HEK293 (cell line): ENCODE measurements around the gene OSBPL10.

ENCODE experiments used
- CTCF ChIA-PET: fragments of 350-600 bp; formaldehyde crosslinking; extraction: SDS; loops from one replicate; lab custom pipeline; 2021; ENCODE audit warnings: antibody characterized with exemption; lab: Yijun Ruan, JAX
- POLR2A ChIA-PET: fragments of 300-600 bp; formaldehyde crosslinking; extraction: SDS; loops from one replicate; lab custom pipeline; 2020; ENCODE audit warnings: antibody characterized with exemption, inconsistent platforms; lab: Yijun Ruan, JAX
- H3K27ac ChIP-seq: fragments of 200-500 bp; sonication (Bioruptor generic); 2 replicates; pipeline ENCODE4 v1.5.1; 2014; ENCODE audit warnings: low read depth, low read length, control low read depth, inconsistent platforms; ENCODE audit errors: extremely low read depth
- H3K36me3 ChIP-seq, 2 experiments: fragments of 200-500 bp in 1 of 2; sonication (Bioruptor generic) in 1 of 2; 1 replicate in 1 of 2; 2 replicates in 1 of 2; pipeline ENCODE4 v1.5.1; 2014 to 2017; ENCODE audit warnings: inconsistent platforms in 2 of 2, low read length in 2 of 2; ENCODE audit not compliant: control insufficient read depth in 2 of 2, insufficient read depth in 1 of 2
- H3K4me1 ChIP-seq: fragments of 200-500 bp; sonication (Bioruptor generic); 2 replicates; pipeline ENCODE4 v1.5.1; 2014; ENCODE audit warnings: mild to moderate bottlenecking, low read length, inconsistent platforms; ENCODE audit not compliant: control insufficient read depth, insufficient read depth
- H3K4me3 ChIP-seq: 2 replicates; pipeline ENCODE4 v1.5.1; 2011; ENCODE audit warnings: low read depth, mild to moderate bottlenecking, control low read depth, low read length, moderate library complexity
- H3K9me3 ChIP-seq: fragments of 200-500 bp; sonication (Bioruptor generic); 2 replicates; pipeline ENCODE4 v1.5.1; 2014; ENCODE audit warnings: low read depth, low read length, inconsistent platforms; ENCODE audit not compliant: control insufficient read depth, insufficient read depth
- BCL11B ChIP-seq: fragments of 450-650 bp; formaldehyde crosslinking; IDR thresholded peaks from 2 replicates; pipeline ENCODE4 v1.5.1; 2016; ENCODE audit warnings: low read depth, missing biosample characterization, missing genetic modification characterization
- FEZF1 ChIP-seq: fragments of 450-650 bp; formaldehyde crosslinking; IDR thresholded peaks from 2 replicates; pipeline ENCODE4 v1.5.1; 2016; ENCODE audit warnings: missing biosample characterization, missing genetic modification characterization
- GLI2 ChIP-seq: fragments of 450-650 bp; formaldehyde crosslinking; IDR thresholded peaks from 2 replicates; pipeline ENCODE4; 2017; ENCODE audit warnings: missing biosample characterization, missing genetic modification characterization, low read depth, borderline replicate concordance
- KLF10 ChIP-seq: fragments of 450-650 bp; IDR thresholded peaks from 2 replicates; pipeline ENCODE4 v1.5.1; 2018; ENCODE audit warnings: missing biosample characterization, mild to moderate bottlenecking, missing genetic modification characterization
- KLF16 ChIP-seq: fragments of 450-650 bp; formaldehyde crosslinking; IDR thresholded peaks from 2 replicates; pipeline ENCODE4 v1.5.1; 2017; ENCODE audit warnings: missing biosample characterization, missing genetic modification characterization
- REPIN1 ChIP-seq: fragments of 450-650 bp; formaldehyde crosslinking; IDR thresholded peaks from 2 replicates; pipeline ENCODE4 v1.5.1; 2017; ENCODE audit warnings: missing biosample characterization, missing genetic modification characterization, low read depth
- ZBTB1 ChIP-seq: fragments of 450-650 bp; formaldehyde crosslinking; IDR thresholded peaks from 2 replicates; pipeline ENCODE4 v1.5.1; 2016; ENCODE audit warnings: missing biosample characterization, missing genetic modification characterization
- ZBTB44 ChIP-seq: fragments of 450-650 bp; IDR thresholded peaks from 2 replicates; pipeline ENCODE4 v1.5.1; 2018; ENCODE audit warnings: missing biosample characterization, mild to moderate bottlenecking, missing genetic modification characterization
- ZNF114 ChIP-seq: fragments of 450-650 bp; formaldehyde crosslinking; IDR thresholded peaks from 2 replicates; pipeline ENCODE4 v1.5.0; 2017; ENCODE audit warnings: missing biosample characterization, missing genetic modification characterization
- ZNF155 ChIP-seq: fragments of 450-650 bp; formaldehyde crosslinking; IDR thresholded peaks from 2 replicates; pipeline ENCODE4 v1.5.1; 2016; ENCODE audit warnings: missing biosample characterization, missing genetic modification characterization
- ZNF366 ChIP-seq: fragments of 450-650 bp; formaldehyde crosslinking; conservative IDR thresholded peaks from 2 replicates; pipeline ENCODE4 v1.5.1; 2016; ENCODE audit warnings: missing biosample characterization, missing genetic modification characterization
- ZNF416 ChIP-seq: fragments of 450-650 bp; formaldehyde crosslinking; IDR thresholded peaks from 2 replicates; pipeline ENCODE4 v1.5.1; 2016; ENCODE audit warnings: missing biosample characterization, missing genetic modification characterization
- ZNF521 ChIP-seq: fragments of 450-650 bp; formaldehyde crosslinking; IDR thresholded peaks from 2 replicates; pipeline ENCODE4 v1.5.1; 2017; ENCODE audit warnings: missing biosample characterization, mild to moderate bottlenecking, missing genetic modification characterization
- ZNF529 ChIP-seq: fragments of 450-650 bp; formaldehyde crosslinking; IDR thresholded peaks from 2 replicates; pipeline ENCODE4 v1.5.1; 2017; ENCODE audit warnings: missing genetic modification characterization, missing biosample characterization; ENCODE audit not compliant: insufficient replicate concordance
- ZNF660 ChIP-seq: fragments of 450-650 bp; IDR thresholded peaks from 2 replicates; pipeline ENCODE4 v1.5.1; 2018; ENCODE audit warnings: missing biosample characterization, mild to moderate bottlenecking, missing genetic modification characterization
- ZNF76 ChIP-seq: fragments of 450-650 bp; formaldehyde crosslinking; IDR thresholded peaks from 2 replicates; pipeline ENCODE4; 2016; ENCODE audit warnings: low read depth, missing biosample characterization, missing genetic modification characterization, borderline replicate concordance
- ZNF777 ChIP-seq: fragments of 450-650 bp; formaldehyde crosslinking; IDR thresholded peaks from 2 replicates; pipeline ENCODE4 v1.5.1; 2017; ENCODE audit warnings: missing biosample characterization, missing genetic modification characterization, borderline replicate concordance
- TF ChIP-seq, protein P1 (sequence below): fragments of 450-650 bp; formaldehyde crosslinking; IDR thresholded peaks from 2 replicates; pipeline ENCODE4 v1.5.1; 2017; ENCODE audit warnings: missing biosample characterization, missing genetic modification characterization
- TF ChIP-seq, protein P2 (sequence below): sonication (generic); formaldehyde crosslinking; IDR thresholded peaks from 2 replicates; pipeline ENCODE4 v1.8.1; 2022; ENCODE audit warnings: mild to moderate bottlenecking, moderate library complexity, missing genetic modification reagents
- TF ChIP-seq, protein P3 (sequence below): fragments of 450-650 bp; formaldehyde crosslinking; IDR thresholded peaks from 2 replicates; pipeline ENCODE4 v1.5.1; 2016; ENCODE audit warnings: missing biosample characterization, missing genetic modification characterization
- TF ChIP-seq, protein P4 (sequence below): IDR thresholded peaks from 2 replicates; pipeline ENCODE4 v1.6.1; 2011; ENCODE audit warnings: mild to moderate bottlenecking, low read depth, low read length, borderline replicate concordance
- TF ChIP-seq, protein P5 (sequence below): fragments of 450-650 bp; formaldehyde crosslinking; IDR thresholded peaks from 2 replicates; pipeline ENCODE4 v1.5.1; 2016; ENCODE audit warnings: missing biosample characterization, missing genetic modification characterization

Gene OSBPL10

GRCh38 chr3:31687020-31687802 lies 293.9 kb downstream of the OSBPL10 start:
- peaks cover 0 to 6% of the 10 kb centered on the region in 2 experiments; a peak in 1 of 3 replicates for H3K36me3 ChIP-seq
- ChIA-PET CTCF (interaction anchor here (0.6 to 1.3 kb wide), 4 partner anchors 81 to 488 kb away, joined by 3 to 6 read pairs (median 4); no protein-coding TSS in a partner anchor), POLR2A (no interaction called here)
- no peaks in the 10 kb centered on the region for H3K4me1 ChIP-seq
- no peaks in the 10 kb centered on the region for H3K9me3 ChIP-seq
- no peak overlapping the region for H3K27ac ChIP-seq
- no peak overlapping the region for H3K4me3 ChIP-seq
- TF ChIP-seq, protein P1, sequence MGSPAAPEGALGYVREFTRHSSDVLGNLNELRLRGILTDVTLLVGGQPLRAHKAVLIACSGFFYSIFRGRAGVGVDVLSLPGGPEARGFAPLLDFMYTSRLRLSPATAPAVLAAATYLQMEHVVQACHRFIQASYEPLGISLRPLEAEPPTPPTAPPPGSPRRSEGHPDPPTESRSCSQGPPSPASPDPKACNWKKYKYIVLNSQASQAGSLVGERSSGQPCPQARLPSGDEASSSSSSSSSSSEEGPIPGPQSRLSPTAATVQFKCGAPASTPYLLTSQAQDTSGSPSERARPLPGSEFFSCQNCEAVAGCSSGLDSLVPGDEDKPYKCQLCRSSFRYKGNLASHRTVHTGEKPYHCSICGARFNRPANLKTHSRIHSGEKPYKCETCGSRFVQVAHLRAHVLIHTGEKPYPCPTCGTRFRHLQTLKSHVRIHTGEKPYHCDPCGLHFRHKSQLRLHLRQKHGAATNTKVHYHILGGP (tag by site-specific recombination), result no peak
- TF ChIP-seq GLI2 (tag by site-specific recombination) (no peak), ZNF660 (no peak), KLF10 (no peak), BCL11B (tag by site-specific recombination) (no peak), ZNF366 (tag by site-specific recombination) (no peak)
- TF ChIP-seq, protein P2, sequence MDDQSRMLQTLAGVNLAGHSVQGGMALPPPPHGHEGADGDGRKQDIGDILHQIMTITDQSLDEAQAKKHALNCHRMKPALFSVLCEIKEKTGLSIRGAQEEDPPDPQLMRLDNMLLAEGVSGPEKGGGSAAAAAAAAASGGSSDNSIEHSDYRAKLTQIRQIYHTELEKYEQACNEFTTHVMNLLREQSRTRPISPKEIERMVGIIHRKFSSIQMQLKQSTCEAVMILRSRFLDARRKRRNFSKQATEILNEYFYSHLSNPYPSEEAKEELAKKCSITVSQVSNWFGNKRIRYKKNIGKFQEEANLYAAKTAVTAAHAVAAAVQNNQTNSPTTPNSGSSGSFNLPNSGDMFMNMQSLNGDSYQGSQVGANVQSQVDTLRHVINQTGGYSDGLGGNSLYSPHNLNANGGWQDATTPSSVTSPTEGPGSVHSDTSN (CRISPR knock-in tag), result no peak
- TF ChIP-seq, all 188 proteins: peak for 0

- CTCF ChIA-PET, result interaction anchor here (0.7 kb wide), 1 partner anchor 29 kb away, joined by 3 read pairs; no protein-coding TSS in a partner anchor
- POLR2A ChIA-PET, result no interaction called here
- H3K36me3 ChIP-seq, result peaks cover 0 to 6% of the 10 kb centered on the region in 2 experiments; a peak in 1 of 3 replicates
Observed at GRCh38 chr3:31680072-31680870, 300.8 kb downstream of the OSBPL10 start.

More at GRCh38 chr3:31680072-31680870, 300.8 kb downstream of the OSBPL10 start:
- no peak overlapping the region for H3K4me3 ChIP-seq
- H3K27ac ChIP-seq, result no peak overlapping the region
- TF ChIP-seq ZNF114, result no peak
- TF ChIP-seq ZNF529, result no peak
- TF ChIP-seq, protein P3, sequence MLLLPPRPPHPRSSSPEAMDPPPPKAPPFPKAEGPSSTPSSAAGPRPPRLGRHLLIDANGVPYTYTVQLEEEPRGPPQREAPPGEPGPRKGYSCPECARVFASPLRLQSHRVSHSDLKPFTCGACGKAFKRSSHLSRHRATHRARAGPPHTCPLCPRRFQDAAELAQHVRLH (tag by site-specific recombination), result no peak
- no peak for TF ChIP-seq ZBTB44 (tag by site-specific recombination)
- no peak for TF ChIP-seq ZNF777 (tag by site-specific recombination)
- TF ChIP-seq KLF16 (tag by site-specific recombination), result no peak
- TF ChIP-seq ZNF416 (tag by site-specific recombination), result no peak
- TF ChIP-seq, protein P4, sequence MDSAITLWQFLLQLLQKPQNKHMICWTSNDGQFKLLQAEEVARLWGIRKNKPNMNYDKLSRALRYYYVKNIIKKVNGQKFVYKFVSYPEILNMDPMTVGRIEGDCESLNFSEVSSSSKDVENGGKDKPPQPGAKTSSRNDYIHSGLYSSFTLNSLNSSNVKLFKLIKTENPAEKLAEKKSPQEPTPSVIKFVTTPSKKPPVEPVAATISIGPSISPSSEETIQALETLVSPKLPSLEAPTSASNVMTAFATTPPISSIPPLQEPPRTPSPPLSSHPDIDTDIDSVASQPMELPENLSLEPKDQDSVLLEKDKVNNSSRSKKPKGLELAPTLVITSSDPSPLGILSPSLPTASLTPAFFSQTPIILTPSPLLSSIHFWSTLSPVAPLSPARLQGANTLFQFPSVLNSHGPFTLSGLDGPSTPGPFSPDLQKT, result no peak
- TF ChIP-seq, protein P1 (tag by site-specific recombination), result no peak
- no peak for TF ChIP-seq FEZF1 (tag by site-specific recombination)
- TF ChIP-seq ZBTB1 (tag by site-specific recombination), result no peak
- TF ChIP-seq ZNF76, result no peak
- no peak for TF ChIP-seq ZNF521 (tag by site-specific recombination)
- TF ChIP-seq ZNF155 (tag by site-specific recombination), result no peak
- TF ChIP-seq, protein P5, sequence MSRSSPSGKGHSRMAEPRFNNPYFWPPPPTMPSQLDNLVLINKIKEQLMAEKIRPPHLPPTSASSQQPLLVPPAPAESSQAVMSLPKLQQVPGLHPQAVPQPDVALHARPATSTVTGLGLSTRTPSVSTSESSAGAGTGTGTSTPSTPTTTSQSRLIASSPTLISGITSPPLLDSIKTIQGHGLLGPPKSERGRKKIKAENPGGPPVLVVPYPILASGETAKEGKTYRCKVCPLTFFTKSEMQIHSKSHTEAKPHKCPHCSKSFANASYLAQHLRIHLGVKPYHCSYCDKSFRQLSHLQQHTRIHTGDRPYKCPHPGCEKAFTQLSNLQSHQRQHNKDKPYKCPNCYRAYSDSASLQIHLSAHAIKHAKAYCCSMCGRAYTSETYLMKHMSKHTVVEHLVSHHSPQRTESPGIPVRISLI (tag by site-specific recombination), result no peak
- no peak for TF ChIP-seq REPIN1 (tag by site-specific recombination)
- no peaks in the 10 kb centered on the region for H3K9me3 ChIP-seq
- no peaks in the 10 kb centered on the region for H3K4me1 ChIP-seq
